ENCODE results near the gene PCBD1. TPM values are rescaled to one million over a fixed set of nuclear protein-coding genes. Genes with fewer than 3 reads are reported as not detected.

PCBD1 gene
- total RNA-seq, 1 experiment from 2014 or later: 163 TPM

- ATAC-seq (no peak), DNase-seq (ENCODE audit: low read depth, low spot score) (no peak)
- TF ChIP-seq, protein P1, sequence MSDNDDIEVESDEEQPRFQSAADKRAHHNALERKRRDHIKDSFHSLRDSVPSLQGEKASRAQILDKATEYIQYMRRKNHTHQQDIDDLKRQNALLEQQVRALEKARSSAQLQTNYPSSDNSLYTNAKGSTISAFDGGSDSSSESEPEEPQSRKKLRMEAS (IDR thresholded peaks at IDR 0.05): peak; percentile 30; the same call in 1 of the 2 replicates
- TF ChIP-seq CBX3 (IDR thresholded peaks at IDR 0.05; ENCODE audit: low read depth): 0 out of 2 replicates have a peak, but pooled peaks have one; percentile 9
- no peak for TF ChIP-seq CEBPB (IDR thresholded peaks at IDR 0.05; ENCODE audit: low read depth)
- no TSS peak for BruUV-seq (replicated peaks)
- no peaks in the 10 kb centered on the region for H3K9me3 ChIP-seq (ENCODE audit: control insufficient read depth in 1 of 2, insufficient read depth in 1 of 2, low read depth in 1 of 2, low read length in 2 of 2)
- H3K27me3 ChIP-seq (ENCODE audit: insufficient read depth, low read length): no peaks in the 10 kb centered on the region
- peak overlapping the region; percentile 95; the same call in 1 of the 2 replicates for H3K9ac ChIP-seq (ENCODE audit: low read length)
- H4K20me1 ChIP-seq (ENCODE audit: insufficient read depth): no peaks in the 10 kb centered on the region
- H3K4me3 ChIP-seq (replicated peaks in 1 of 2; ENCODE audit: low read depth in 1 of 2, low read length in 2 of 2): peak overlapping the region; percentile 78 to 85
- CTCF ChIA-PET: no interaction called here
- POLR2A ChIA-PET: no interaction called here
- intact Hi-C loops (cut with micrococcal nuclease): no loop called here
- H2AFZ ChIP-seq (ENCODE audit: low read depth, low read length, poor library complexity, severe bottlenecking): peak overlapping the region; percentile 71
- peaks cover 11 to 26% of the 10 kb centered on the region in 2 experiments for H3K36me3 ChIP-seq (ENCODE audit: control insufficient read depth in 1 of 2, insufficient read depth in 2 of 2, low read length in 2 of 2)
- RAD21 ChIA-PET (ENCODE audit: low non-redundant PET in 1 of 2, low total read pairs in 2 of 2, uncharacterized antibody in 2 of 2, unreplicated experiment in 2 of 2): no interaction called here
- peaks cover 46% of the 10 kb centered on the region for H3K79me2 ChIP-seq (ENCODE audit: insufficient read depth, low read length)
- H3K9me2 ChIP-seq (ENCODE audit: insufficient read depth): no peaks in the 10 kb centered on the region
- H3K4me2 ChIP-seq (ENCODE audit: low read length): peak overlapping the region; percentile 82
- peak overlapping the region; percentile 96; the same call in 1 of the 2 replicates for H3K27ac ChIP-seq (ENCODE audit: low read depth, low read length)
- peaks cover 16 to 40% of the 10 kb centered on the region in 2 experiments for H3K4me1 ChIP-seq (ENCODE audit: control insufficient read depth in 1 of 2, insufficient read depth in 2 of 2, low read length in 2 of 2)
Measured at GRCh38 chr10:70889291-70889690, 926 bp upstream of the PCBD1 start.

DNA sequence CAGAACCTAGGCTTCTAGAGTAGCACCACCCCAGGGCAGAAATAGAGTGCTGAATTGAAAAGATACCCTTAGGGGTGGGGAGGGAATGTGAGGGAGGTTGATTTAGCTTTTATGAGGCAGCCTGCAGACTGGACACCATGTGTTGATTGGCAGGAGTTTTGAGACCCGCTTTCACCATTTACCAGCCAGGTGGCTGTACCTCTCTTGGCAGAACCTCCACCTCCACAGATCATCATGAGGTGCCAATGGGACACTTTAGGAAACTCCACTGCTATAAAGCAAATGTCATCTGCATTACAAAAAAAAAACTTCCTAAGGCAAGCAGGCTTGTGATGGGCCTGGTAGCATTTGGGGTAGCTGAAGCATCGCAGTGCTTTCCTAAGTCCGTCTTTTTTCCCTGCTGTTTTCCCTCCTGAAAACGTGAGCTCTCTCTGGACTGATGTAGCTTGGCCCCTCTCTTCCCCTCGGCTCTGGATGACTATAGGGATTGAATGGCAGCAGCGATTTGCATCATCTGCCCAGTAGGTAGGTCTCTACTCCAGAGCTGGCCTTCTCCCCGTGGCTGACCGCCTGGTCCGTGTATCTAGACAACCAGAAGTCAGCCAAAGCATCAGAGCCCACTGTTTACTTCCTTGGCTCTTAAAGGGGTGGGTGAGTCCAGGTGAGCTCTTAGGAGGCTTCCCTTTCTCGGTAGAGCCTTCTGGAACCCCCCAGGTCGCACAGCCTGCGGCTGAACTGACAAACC, 1.3 kb downstream of the PCBD1 start:
- no peaks in the 10 kb centered on the region for H3K27me3 ChIP-seq (ENCODE audit: insufficient read depth, low read length)
- H3K27ac ChIP-seq (ENCODE audit: low read depth, low read length): peak overlapping the region; percentile 96
- ATAC-seq (no peak), DNase-seq (ENCODE audit: low read depth, low spot score) (no peak)
- POLR2A ChIA-PET: interaction anchor here (0.9 to 1.5 kb wide), 3 partner anchors 9 to 16 kb away, joined by 3 to 4 read pairs (median 3); no protein-coding TSS in a partner anchor
- intact Hi-C loops (cut with micrococcal nuclease): no loop called here
- H2AFZ ChIP-seq (ENCODE audit: low read depth, low read length, poor library complexity, severe bottlenecking): no peak overlapping the region
- H3K4me2 ChIP-seq (ENCODE audit: low read length): peak overlapping the region; percentile 82
- CTCF ChIA-PET: interaction anchor here (1.1 to 1.9 kb wide), 3 partner anchors 16 to 383 kb away, joined by 3 to 8 read pairs (median 4); no protein-coding TSS in a partner anchor
- TF ChIP-seq CEBPB (IDR thresholded peaks at IDR 0.05; ENCODE audit: low read depth) (no peak), SRF (IDR thresholded peaks at IDR 0.05; ENCODE audit: low read depth) (no peak), EZH2phosphoT487 (IDR thresholded peaks at IDR 0.05; ENCODE audit: borderline replicate concordance) (no peak), POLR2AphosphoS5 (IDR thresholded peaks at IDR 0.05; ENCODE audit: low read depth, low read length) (no peak), CBX3 (IDR thresholded peaks at IDR 0.05; ENCODE audit: low read depth) (no peak), RAD21 (IDR thresholded peaks at IDR 0.05; ENCODE audit: low read depth) (no peak), ELF1 (IDR thresholded peaks at IDR 0.05; ENCODE audit: borderline replicate concordance, low read depth) (no peak)
- no peaks in the 10 kb centered on the region for H3K9me2 ChIP-seq (ENCODE audit: insufficient read depth)
- H3K4me3 ChIP-seq (replicated peaks in 1 of 2; ENCODE audit: low read depth in 1 of 2, low read length in 2 of 2): peak overlapping the region; percentile 78 to 85
- peaks cover 16 to 38% of the 10 kb centered on the region in 2 experiments for H3K4me1 ChIP-seq (ENCODE audit: control insufficient read depth in 1 of 2, insufficient read depth in 2 of 2, low read length in 2 of 2)
- BruUV-seq (replicated peaks): TSS peak; percentile 49
- H4K20me1 ChIP-seq (ENCODE audit: insufficient read depth): no peaks in the 10 kb centered on the region
- peak overlapping the region; percentile 95 for H3K9ac ChIP-seq (ENCODE audit: low read length)
- no peaks in the 10 kb centered on the region for H3K9me3 ChIP-seq (ENCODE audit: control insufficient read depth in 1 of 2, insufficient read depth in 1 of 2, low read depth in 1 of 2, low read length in 2 of 2)
- peaks cover 16 to 36% of the 10 kb centered on the region in 2 experiments for H3K36me3 ChIP-seq (ENCODE audit: control insufficient read depth in 1 of 2, insufficient read depth in 2 of 2, low read length in 2 of 2)
- RAD21 ChIA-PET (ENCODE audit: low non-redundant PET in 1 of 2, low total read pairs in 2 of 2, uncharacterized antibody in 2 of 2, unreplicated experiment in 2 of 2): interaction anchor here in 1 of 2 experiments (0.7 kb wide), 1 partner anchor 16 kb away, joined by 3 read pairs; no protein-coding TSS in a partner anchor
- peaks cover 46% of the 10 kb centered on the region for H3K79me2 ChIP-seq (ENCODE audit: insufficient read depth, low read length)
